Mucosa of descending colon (tissue), 3 donors: ENCODE measurements around the gene CACNA1C. TPM values are rescaled to one million over a fixed set of nuclear protein-coding genes. Genes with fewer than 3 reads are reported as not detected.

Experiments
- ATAC-seq: fragments of 200-7000 bp; cut with Tn5 transposase; one replicate; pipeline ENCODE4 v1.9.1; 2020; ENCODE audit warnings: mild to moderate bottlenecking, moderate library complexity
- DNase-seq, 3 donors: peaks; one replicate each; pipeline ENCODE4 v3.0.0-alpha.2; 2020
- H3K36me3 ChIP-seq: fragments of 200-600 bp; one replicate; pipeline ENCODE4 v1.8.0; 2021; ENCODE audit warnings: low read depth, mild to moderate bottlenecking
- H3K4me1 ChIP-seq: fragments of 200-600 bp; one replicate; pipeline ENCODE4 v1.8.0; 2021; ENCODE audit warnings: low read depth, mild to moderate bottlenecking
- H3K4me3 ChIP-seq: fragments of 200-600 bp; one replicate; pipeline ENCODE4 v1.8.0; 2021; ENCODE audit warnings: mild to moderate bottlenecking
- H3K9me3 ChIP-seq: fragments of 200-600 bp; one replicate; pipeline ENCODE4 v1.8.0; 2021; ENCODE audit warnings: mild to moderate bottlenecking
- CTCF ChIP-seq: fragments of 200-600 bp; IDR thresholded peaks from one replicate; pipeline ENCODE4 v1.8.0; 2022; ENCODE audit warnings: antibody characterized with exemption, mild to moderate bottlenecking
- intact Hi-C, 2 donors: fragments of 100-400 bp; cut with DNase I in 1 of 2; cut with micrococcal nuclease in 1 of 2; formaldehyde crosslinking; loops; one replicate each; pipeline versions ENCODE4 v1.11.0 to v1.11.1; 2022; cut with DNase I, micrococcal nuclease
- total RNA-seq, 3 donors: library from RNA; stranded (reverse); fragmentation: NEBNext Ultra II Directional in 2 of 3; extraction: Animal tissue kit (Norgen Biotek cat#: 25700) in 2 of 3; gene quantifications; one replicate each; pipeline versions ENCODE4 v1.2.1 to v1.2.4, GENCODE V29; 2021 to 2023
- donor health status: DM: no; HTN: no; CAD: no; lungs with moderate emphysema.
- donor health status: DM: no; HTN: no; CAD: no.
- donor health status: DM: no; HTN: yes; CAD: no.

Gene CACNA1C
- total RNA-seq, 3 donors from 2014 or later, result 5.5 to 89.4 (median 9.2) TPM

GRCh38 chr12:2503036-2503435 lies 450.2 kb downstream of the CACNA1C start:
- Histone ChIP-seq H3K36me3 (no peaks in the 10 kb centered on the region), H3K9me3 (no peaks in the 10 kb centered on the region), H3K4me3 (no peak overlapping the region), H3K4me1 (peaks cover 7% of the 10 kb centered on the region)
- ATAC-seq, result no peak
- no peak for TF ChIP-seq CTCF
- intact Hi-C loops, result no loop called here
- no peak for DNase-seq

- intact Hi-C loops, result no loop called here
- Histone ChIP-seq H3K9me3 (no peaks in the 10 kb centered on the region), H3K4me1 (peaks cover 4% of the 10 kb centered on the region), H3K36me3 (no peaks in the 10 kb centered on the region), H3K4me3 (no peak overlapping the region)
- ATAC-seq, result no peak
- TF ChIP-seq CTCF, result no peak
- no peak for DNase-seq
Observed at GRCh38 chr12:2503762-2504161, 451.0 kb downstream of the CACNA1C start.

- Histone ChIP-seq H3K4me3 (no peak overlapping the region), H3K4me1 (no peaks in the 10 kb centered on the region), H3K36me3 (no peaks in the 10 kb centered on the region), H3K9me3 (no peaks in the 10 kb centered on the region)
- TF ChIP-seq CTCF, result no peak
- DNase-seq, result no peak
- intact Hi-C loops, result no loop called here
- ATAC-seq, result no peak
Observed at GRCh38 chr12:2504577-2504976, 451.8 kb downstream of the CACNA1C start.

GRCh38 chr12:2507814-2508213 lies 455.0 kb downstream of the CACNA1C start:
- intact Hi-C loops, result no loop called here
- Histone ChIP-seq H3K36me3 (no peaks in the 10 kb centered on the region), H3K4me1 (no peaks in the 10 kb centered on the region), H3K9me3 (no peaks in the 10 kb centered on the region), H3K4me3 (no peak overlapping the region)
- DNase-seq (no peak), ATAC-seq (no peak)
- TF ChIP-seq CTCF, result no peak

- ATAC-seq, result no peak
- intact Hi-C loops, result no loop called here
- H3K4me3 ChIP-seq, result no peak overlapping the region
- DNase-seq, result no peak
- no peaks in the 10 kb centered on the region for H3K9me3 ChIP-seq
- TF ChIP-seq CTCF, result no peak
- no peaks in the 10 kb centered on the region for H3K4me1 ChIP-seq
- H3K36me3 ChIP-seq, result no peaks in the 10 kb centered on the region
Observed at GRCh38 chr12:2509137-2509536, 456.4 kb downstream of the CACNA1C start.

GRCh38 chr12:2510045-2510444 lies 457.3 kb downstream of the CACNA1C start:
- H3K9me3 ChIP-seq, result no peaks in the 10 kb centered on the region

More at GRCh38 chr12:2510045-2510444, 457.3 kb downstream of the CACNA1C start:
- ATAC-seq (no peak), DNase-seq (no peak)
- no peak overlapping the region for H3K4me3 ChIP-seq
- intact Hi-C loops, result no loop called here
- no peak for TF ChIP-seq CTCF
- no peaks in the 10 kb centered on the region for H3K36me3 ChIP-seq
- H3K4me1 ChIP-seq, result no peaks in the 10 kb centered on the region
